HG03045 (cell line): Measurements from ENCODE around the gene ESR2.
"Not testable (repeated sequence)": the region's sequence is repeated elsewhere in the genome, so short reads cannot be mapped to it uniquely, and the experiment has no call there.

Source experiments
- ATAC-seq: cut with Tn5 transposase; IDR thresholded peaks from one replicate; pipeline ENCODE4 v1.9.1; 2021; ENCODE audit warnings: mild to moderate bottlenecking, moderate library complexity; ENCODE audit not compliant: unreplicated experiment

ESR2 gene

GRCh38 chr14:64293976-64294671 lies at the start of gene ESR2:
ESR2 (minus strand) TSS chr14:64294371; CDS start chr14:64282985, 11,386 bp downstream.
- peak; percentile 38 for ATAC-seq

GRCh38 chr14:64340560-64341196 lies 46.5 kb upstream of the ESR2 start:
- ATAC-seq: no peak

GRCh38 chr14:64338616-64339316 lies 44.6 kb upstream of the ESR2 start:
- ATAC-seq: peak; percentile 94

GRCh38 chr14:64337888-64338615 lies 43.9 kb upstream of the ESR2 start:
- peak; percentile 53 for ATAC-seq

- no peak for ATAC-seq
Observed at GRCh38 chr14:64329149-64329548, 35.0 kb upstream of the ESR2 start.

GRCh38 chr14:64326502-64326901 lies 32.3 kb upstream of the ESR2 start:
- ATAC-seq: no peak

GRCh38 chr14:64324895-64325294 lies 30.7 kb upstream of the ESR2 start:
- ATAC-seq: no peak

- no peak for ATAC-seq
Observed at GRCh38 chr14:64324461-64324860, 30.3 kb upstream of the ESR2 start.

- not testable (repeated sequence) for ATAC-seq
Observed at GRCh38 chr14:64320362-64320761, 26.2 kb upstream of the ESR2 start.

- not testable (repeated sequence) for ATAC-seq
Observed at GRCh38 chr14:64318695-64319094, 24.5 kb upstream of the ESR2 start.

- no peak for ATAC-seq
Observed at GRCh38 chr14:64303471-64303917, 9.3 kb upstream of the ESR2 start.

GRCh38 chr14:64298773-64299172 lies 4.6 kb upstream of the ESR2 start:
- no peak for ATAC-seq

GRCh38 chr14:64296561-64296960 lies 2.4 kb upstream of the ESR2 start:
- ATAC-seq: no peak

GRCh38 chr14:64294672-64295413 lies 672 bp upstream of the ESR2 start:
- peak; percentile 80 for ATAC-seq

GRCh38 chr14:64292197-64292596 lies 2.0 kb downstream of the ESR2 start:
- ATAC-seq: no peak

GRCh38 chr14:64289571-64289970 lies 4.6 kb downstream of the ESR2 start:
- ATAC-seq: no peak

- no peak for ATAC-seq
Observed at GRCh38 chr14:64281805-64282204, 12.4 kb downstream of the ESR2 start.

- no peak for ATAC-seq
Observed at GRCh38 chr14:64279704-64280668, 14.2 kb downstream of the ESR2 start.

GRCh38 chr14:64278458-64278857 lies 15.7 kb downstream of the ESR2 start:
- no peak for ATAC-seq
